Measurements from ENCODE around the gene SPATA31E1.

The SPATA31E1 gene

DNA sequence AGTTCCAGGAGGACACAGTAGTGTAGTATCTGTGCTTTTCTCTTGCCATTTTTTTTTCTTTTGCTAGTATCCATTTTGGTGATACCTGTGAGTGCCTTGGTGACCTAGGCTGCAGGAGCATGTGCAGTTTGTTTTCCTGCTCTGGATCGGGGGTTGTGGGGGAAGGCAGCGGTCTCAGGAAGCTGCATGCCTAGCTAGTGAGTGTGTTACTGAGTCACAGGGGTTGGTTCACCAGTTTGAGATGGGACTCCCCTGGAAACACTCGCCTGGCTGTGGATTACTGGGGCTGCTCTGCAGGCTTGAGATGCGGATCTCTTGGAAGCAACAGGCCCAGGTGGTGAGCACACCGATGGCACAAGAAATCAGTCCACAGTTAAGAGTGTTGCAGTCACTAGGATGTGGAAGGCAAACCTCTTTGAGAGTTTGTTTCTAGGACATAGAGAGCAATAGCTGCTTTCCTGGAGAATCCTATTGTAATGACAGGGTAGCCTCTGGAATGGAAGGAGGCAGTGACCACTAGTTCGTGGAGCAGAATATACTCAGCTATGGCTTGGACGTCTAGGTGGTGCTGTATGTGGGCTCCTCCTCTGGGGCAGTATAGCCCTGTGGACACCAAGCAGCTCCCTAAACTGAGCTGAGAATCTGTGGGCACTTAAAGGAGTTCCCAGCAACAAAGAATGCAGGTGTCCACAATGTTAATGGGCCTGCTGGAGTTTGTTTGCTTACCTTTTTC lies 20.0 kb upstream of the SPATA31E1 start:
- no peak for DNase-seq (ENCODE audit: low read depth in 3 of 3, low spot score in 1 of 3)

DNA sequence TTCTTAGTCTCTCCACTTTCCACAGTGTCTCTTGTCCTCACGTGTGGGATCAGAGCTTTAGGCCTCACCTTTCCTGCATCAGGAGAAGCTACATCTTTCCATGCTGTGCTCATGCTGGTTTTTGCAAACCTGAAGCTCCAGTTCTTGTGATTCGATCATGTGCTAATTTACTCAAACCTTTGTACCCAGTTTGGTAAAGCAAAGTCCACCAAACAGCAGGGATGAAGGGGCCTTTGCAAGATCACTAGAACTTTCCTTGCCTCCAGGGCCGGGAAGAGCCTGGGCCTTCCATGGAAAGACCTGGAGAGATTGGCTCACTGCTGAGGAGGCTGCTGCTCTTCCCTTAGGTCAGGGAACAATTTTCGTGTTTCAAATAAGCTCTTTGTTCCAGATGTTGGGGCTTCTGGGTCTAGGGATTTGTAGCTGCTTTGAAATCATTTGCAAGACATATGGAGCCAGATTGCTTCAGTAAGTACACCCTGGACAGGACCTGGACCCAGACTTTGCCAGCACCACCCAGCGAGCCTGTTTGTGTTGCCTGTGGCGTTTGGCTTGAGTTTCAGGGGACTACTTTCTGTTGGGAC lies 18.7 kb upstream of the SPATA31E1 start:
- no peak for DNase-seq (ENCODE audit: low read depth in 3 of 3, low spot score in 1 of 3)

DNA sequence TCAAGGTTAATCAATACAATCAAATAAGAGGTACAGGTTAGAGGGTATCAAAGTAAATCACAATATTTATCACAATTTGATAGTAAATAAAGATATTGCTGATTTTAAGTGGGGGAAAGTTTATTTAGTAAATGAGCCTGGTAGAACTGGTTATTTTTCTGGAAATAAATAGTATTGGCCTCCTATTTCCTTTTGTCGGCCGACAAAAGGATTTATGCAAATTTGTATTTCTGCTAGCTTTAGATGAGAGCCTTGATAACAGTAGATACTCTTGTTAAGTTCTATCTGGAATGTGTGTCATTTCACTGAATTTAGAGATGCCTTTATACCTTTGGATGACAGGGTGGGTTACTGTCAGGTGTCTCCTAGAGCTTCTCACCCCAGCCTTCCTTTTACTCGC lies 17.8 kb upstream of the SPATA31E1 start:
- no peak for DNase-seq (ENCODE audit: low read depth in 3 of 3, low spot score in 1 of 3)

GRCh38 chr9:87865626-87866025 lies 17.1 kb upstream of the SPATA31E1 start:
- no peak for DNase-seq (ENCODE audit: low read depth in 3 of 3, low spot score in 1 of 3)

DNA sequence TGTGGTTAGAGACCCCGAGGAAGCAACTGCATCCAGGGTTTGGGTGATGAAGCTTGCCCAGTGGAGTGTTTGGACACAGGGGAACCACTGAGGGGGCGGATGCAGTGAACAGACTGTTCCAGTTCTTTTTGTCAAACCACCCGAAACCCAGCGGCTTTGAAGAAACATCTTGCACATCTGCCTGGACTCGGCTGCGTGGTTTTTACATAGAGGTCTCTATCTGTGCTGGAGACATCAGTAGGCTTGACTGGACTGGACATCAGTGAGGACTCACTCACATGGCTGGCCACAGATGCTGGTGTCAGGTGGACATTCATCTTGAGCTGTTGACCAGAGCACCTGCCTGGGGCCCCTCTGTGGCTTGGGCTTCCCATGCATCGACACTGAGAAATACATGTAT lies 15.3 kb upstream of the SPATA31E1 start:
- no peak for DNase-seq (ENCODE audit: low read depth in 3 of 3, low spot score in 1 of 3)

DNA sequence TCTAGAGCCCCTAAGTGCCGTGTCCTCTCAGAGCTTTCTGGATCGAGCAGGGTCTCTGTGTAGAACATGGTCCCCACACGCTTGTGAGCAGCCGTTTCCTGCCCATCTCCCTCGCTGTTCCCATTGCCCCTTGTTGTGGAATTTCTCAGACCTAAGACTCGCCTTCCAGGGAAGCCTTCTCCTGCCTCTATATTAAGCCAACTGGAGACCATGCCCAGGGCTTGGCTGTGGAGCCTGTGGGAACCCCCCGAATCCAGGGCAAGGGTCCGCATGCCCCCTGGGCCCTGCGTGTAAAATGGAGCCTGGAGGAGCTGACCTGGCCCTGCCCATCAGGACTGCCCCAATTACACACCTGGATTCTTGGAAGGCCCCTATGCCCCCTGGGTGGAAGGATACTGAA lies 14.5 kb upstream of the SPATA31E1 start:
- no peak for DNase-seq (ENCODE audit: low read depth in 3 of 3, low spot score in 1 of 3)

DNA sequence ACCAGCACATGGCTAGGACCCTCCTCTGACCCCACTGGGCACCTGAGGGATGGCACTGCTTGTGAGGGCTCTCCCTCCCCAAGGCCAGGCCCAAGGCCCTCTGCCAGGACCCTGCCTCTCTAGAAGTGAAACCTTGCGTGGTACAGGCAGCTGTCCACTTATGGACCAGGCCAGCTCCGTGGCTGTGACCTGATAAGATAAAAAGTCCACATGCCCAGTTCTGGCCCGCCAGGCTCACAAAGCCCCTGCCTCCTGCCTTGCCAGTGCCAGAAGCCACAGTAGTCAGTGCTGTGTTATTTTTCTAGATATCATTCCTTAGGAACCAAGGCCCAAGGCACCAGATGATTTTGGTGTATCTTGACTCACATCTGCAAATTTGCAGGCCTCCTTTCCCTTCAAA lies 14.0 kb upstream of the SPATA31E1 start:
- DNase-seq (ENCODE audit: low read depth in 3 of 3, low spot score in 1 of 3): no peak

DNA sequence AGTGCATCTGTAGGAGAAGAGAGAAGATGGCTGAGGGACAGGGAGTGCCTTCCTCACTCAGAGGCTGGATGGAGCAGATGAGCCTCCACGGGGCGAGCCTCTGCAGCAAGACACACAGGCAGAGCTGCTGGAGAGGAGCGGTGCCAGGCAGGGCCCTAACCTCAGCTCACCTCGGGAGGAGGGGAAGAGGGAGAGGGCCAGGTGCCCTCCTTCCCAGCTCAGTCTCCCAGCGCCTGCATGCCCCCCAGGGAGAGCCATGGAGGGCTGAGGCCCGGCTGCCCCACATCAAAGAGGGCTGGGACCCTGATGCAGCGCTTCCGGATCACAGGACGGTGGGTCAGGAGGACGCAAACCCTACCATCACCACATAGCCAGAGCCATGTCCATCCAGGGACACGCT lies 13.6 kb upstream of the SPATA31E1 start:
- no peak for DNase-seq (ENCODE audit: low read depth in 3 of 3, low spot score in 1 of 3)

DNA sequence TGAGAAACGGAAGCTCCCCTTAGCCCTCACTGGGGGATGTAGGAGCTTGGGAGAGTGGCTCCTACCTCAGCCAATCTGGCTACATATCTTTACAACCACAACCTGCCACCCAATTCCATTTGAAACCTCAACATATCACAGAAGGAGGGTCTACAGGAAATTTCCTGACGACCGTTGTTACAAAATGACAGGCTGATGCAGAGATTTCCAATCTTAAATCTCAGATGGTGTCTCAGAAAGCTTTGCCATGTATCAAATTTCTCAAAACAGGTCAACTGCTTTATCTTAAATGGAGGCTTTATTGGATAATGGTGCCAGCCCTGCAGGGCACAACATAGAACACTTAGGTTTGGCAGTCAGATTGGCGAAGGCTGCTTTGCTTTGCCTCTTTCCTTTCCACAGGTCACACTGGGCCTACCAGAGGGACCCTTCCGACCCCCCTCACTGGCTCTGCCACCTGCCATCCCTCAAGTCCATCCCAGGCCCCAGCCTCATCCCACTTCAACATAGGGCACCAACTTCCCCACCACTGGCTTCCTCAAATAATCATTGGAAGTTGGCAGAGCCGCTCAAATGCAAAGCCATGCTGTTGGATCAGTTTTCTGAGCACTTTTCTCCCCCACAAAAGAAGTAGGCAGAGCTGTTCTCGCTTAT lies 11.1 kb upstream of the SPATA31E1 start:
- no peak for DNase-seq (ENCODE audit: low read depth in 3 of 3, low spot score in 1 of 3)

DNA sequence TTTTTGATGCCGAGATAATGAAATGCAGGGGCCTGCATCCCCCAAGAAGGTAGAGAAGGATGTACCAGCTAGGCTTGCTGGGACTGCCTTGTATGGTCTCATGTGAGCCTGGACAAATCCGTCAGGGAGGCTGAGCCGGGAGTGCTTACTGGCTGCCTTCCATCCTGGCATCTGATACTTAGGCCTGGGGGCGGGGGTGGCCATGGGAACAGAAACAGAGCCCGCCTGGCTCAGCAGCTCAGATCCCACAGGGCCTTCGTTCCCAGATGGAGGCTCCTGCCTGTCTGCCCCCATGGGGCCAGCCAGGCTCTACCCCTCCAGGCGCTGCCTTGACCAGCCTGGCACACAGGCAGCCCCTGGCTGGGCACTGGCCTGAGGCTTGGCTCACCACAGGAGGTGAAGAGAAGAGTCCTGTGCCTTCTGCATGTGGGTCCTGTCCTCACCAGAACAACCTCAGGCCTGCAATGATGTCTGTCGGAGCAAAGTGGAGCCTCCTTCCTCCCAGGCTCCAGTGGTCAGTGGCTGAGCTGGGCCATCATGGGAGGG lies 10.5 kb upstream of the SPATA31E1 start:
- no peak for DNase-seq (ENCODE audit: low read depth in 3 of 3, low spot score in 1 of 3)

DNA sequence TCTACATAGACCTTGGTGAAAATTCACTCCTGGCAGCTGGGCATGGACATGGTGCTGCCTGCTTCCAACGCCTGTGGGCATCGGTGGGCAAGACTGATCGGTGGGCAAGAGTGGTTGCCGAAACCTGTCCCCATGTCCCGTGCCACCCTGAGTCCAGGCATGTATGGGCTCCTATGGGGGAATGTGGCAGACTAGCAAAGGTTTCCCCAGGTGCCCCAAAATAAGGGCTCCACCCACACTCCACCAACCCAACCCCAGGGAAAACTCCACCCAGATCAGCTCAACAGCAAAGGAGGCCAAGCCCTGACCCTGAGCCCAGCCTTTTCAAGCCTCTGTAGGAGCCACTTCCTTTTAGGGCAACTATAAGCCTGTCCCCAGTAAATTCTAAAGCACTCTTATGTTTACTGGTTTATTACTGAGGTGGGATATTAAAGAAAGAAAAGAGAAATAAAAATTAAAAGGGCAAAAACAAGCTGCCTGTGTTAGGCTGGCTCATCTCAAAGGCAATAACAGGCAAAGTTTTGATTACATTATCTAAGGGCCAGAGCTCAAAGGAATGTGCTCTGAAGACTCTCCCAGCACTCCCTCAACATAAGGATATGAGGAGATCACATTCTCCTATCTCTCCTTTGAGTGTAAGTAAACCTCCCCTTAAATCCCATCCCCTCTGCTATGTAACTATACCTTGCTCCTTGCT lies 8.9 kb upstream of the SPATA31E1 start:
- DNase-seq (ENCODE audit: low read depth in 3 of 3, low spot score in 1 of 3): no peak

- DNase-seq (ENCODE audit: low read depth in 3 of 3, low spot score in 1 of 3): no peak
Measured at GRCh38 chr9:87874304-87874623, 8.4 kb upstream of the SPATA31E1 start.

GRCh38 chr9:87875060-87875459 lies 7.6 kb upstream of the SPATA31E1 start:
- no peak for DNase-seq (ENCODE audit: low read depth in 3 of 3, low spot score in 1 of 3)

- DNase-seq (ENCODE audit: low read depth in 3 of 3, low spot score in 1 of 3): no peak
Measured at GRCh38 chr9:87875831-87876545, 6.7 kb upstream of the SPATA31E1 start.

DNA sequence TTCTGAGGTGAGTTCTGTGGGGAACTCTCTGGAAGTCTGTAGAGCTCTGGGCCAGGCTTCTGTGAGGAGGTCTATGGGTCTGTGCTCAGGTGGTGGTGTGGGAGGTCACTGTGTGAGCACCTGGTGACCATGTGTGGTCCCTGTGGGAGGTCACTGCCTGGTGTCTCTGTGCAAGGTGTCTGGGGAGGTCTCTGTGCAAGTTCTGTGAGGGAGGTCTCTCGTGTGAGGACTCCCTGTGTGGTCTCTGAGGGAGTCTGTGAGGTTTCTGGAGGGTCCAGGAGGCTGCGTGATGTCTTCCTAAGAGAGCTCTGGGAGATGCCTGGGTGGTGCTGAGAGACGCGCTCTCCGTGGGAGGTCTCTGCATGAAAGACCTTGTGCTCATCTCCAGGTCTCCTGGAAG lies 6.0 kb upstream of the SPATA31E1 start:
- DNase-seq (ENCODE audit: low read depth in 3 of 3, low spot score in 1 of 3): no peak

- no peak for DNase-seq (ENCODE audit: low read depth in 3 of 3, low spot score in 1 of 3)
Measured at GRCh38 chr9:87878989-87879511, 3.6 kb upstream of the SPATA31E1 start.

DNA sequence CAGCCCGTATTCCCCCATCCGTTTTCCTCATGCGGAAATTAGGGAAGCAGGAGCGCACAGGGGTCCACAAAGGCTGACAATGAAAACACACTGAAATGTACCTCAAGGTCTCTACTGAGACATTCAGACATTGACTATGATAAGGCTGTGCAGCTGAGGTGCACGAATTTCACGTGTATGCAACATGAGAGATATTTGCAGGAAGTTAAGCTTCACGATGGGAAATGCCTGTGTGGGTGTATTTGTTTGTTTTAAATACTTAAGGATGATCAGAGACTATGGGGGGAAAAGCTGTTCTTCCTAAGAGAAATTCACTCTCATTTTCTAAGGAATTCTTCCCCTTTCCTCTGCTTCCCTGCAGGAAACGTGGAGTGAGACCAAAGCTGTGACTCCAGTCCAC lies 2.6 kb upstream of the SPATA31E1 start:
- DNase-seq (ENCODE audit: low read depth in 3 of 3, low spot score in 1 of 3): no peak

DNA sequence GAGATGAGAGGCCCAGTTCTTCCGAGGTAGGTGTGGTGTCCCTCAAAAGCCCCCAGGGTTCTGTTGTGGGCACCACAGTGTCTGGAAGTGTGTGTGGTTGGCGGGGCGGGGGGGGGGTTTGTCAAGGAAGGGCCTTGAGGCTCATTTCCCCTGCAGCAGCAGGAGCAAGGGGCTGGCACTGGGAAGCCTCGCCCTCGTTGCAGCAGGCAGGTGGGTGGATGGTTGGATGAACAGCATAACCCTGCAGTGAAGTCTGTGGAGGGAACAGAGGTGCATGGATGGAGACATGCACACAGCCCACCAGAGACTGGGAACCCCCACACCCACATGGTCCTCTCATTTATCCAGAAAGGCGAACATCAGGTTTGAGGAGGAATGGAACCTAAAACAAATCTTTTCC lies 2.0 kb upstream of the SPATA31E1 start:
- DNase-seq (ENCODE audit: low read depth in 3 of 3, low spot score in 1 of 3): no peak

GRCh38 chr9:87883274-87883673 lies 597 bp downstream of the SPATA31E1 start:
- DNase-seq (ENCODE audit: low read depth in 3 of 3, low spot score in 1 of 3): no peak

DNA sequence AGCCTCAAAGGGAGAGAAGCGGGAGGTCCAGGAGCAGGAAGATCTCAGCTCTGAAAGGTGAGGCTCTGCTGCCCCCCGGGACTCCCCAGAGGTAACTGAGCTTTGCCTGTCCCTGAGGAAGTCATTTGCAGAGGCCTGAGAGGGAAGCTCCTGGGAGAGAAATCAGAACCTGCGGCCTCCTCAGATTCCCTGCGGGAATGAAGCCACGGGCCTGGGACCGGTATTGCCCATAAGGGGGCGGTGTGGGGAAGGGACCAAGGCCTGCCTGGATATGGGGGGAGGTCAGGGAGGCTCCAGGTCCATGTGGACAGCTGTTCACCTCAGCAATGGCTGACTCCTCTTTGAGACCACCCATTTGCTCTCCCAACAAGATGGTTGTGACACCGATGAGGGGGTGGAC lies 1.3 kb downstream of the SPATA31E1 start:
- no peak for DNase-seq (ENCODE audit: low read depth in 3 of 3, low spot score in 1 of 3)
